Neural progenitor cell (in vitro differentiated cells): ENCODE results near the gene PROSER2. TPM values are rescaled to one million over a fixed set of nuclear protein-coding genes. Genes with fewer than 3 reads are reported as not detected.

Source experiments
- DNase-seq: peaks from one replicate; pipeline ENCODE4 v3.0.0-alpha.2; 2016; ENCODE audit warnings: low spot score
- H2AFZ ChIP-seq: fragments of 200-600 bp; sonication (generic); replicated peaks from 2 replicates; pipeline ENCODE4 v1.6.1; 2016; ENCODE audit warnings: antibody characterized with exemption
- H3F3A ChIP-seq: fragments of 200-600 bp; sonication (generic); 2 replicates; pipeline ENCODE4 v1.6.1; 2016; ENCODE audit warnings: antibody characterized with exemption, low read depth
- H3K27ac ChIP-seq: fragments of 200-600 bp; sonication (generic); 2 replicates; pipeline ENCODE4 v1.5.1; 2016; ENCODE audit warnings: mild to moderate bottlenecking
- H3K27me3 ChIP-seq: fragments of 200-600 bp; sonication (generic); 2 replicates; pipeline ENCODE4 v1.6.1; 2016; ENCODE audit warnings: mild to moderate bottlenecking, moderate library complexity
- H3K36me3 ChIP-seq: fragments of 200-600 bp; sonication (generic); 2 replicates; pipeline ENCODE4 v1.5.1; 2016
- H3K4me1 ChIP-seq: fragments of 200-600 bp; sonication (generic); 2 replicates; pipeline ENCODE4 v1.6.1; 2016; ENCODE audit warnings: mixed run types
- H3K4me2 ChIP-seq: fragments of 200-600 bp; sonication (generic); 2 replicates; pipeline ENCODE4 v1.6.1; 2016
- H3K4me3 ChIP-seq: fragments of 200-600 bp; sonication (generic); 2 replicates; pipeline ENCODE4 v1.5.1; 2016
- H3K79me2 ChIP-seq: fragments of 200-600 bp; sonication (generic); 2 replicates; pipeline ENCODE4 v1.6.1; 2016; ENCODE audit warnings: low read depth
- H3K9ac ChIP-seq: fragments of 200-600 bp; sonication (generic); 2 replicates; pipeline ENCODE4 v1.6.1; 2016
- H3K9me3 ChIP-seq: fragments of 200-600 bp; sonication (generic); 2 replicates; pipeline ENCODE4 v1.5.1; 2016; ENCODE audit warnings: low read depth
- H4K20me1 ChIP-seq: fragments of 200-600 bp; sonication (generic); 2 replicates; pipeline ENCODE4 v1.6.1; 2016; ENCODE audit warnings: low read depth
- H3K27ac Mint-ChIP-seq: 3 replicates; pipeline ENCODE4 v1.8.0; 2021; ENCODE audit warnings: mixed read lengths
- H3K27me3 Mint-ChIP-seq: 2 replicates; pipeline ENCODE4 v1.8.0; 2022; ENCODE audit warnings: low read depth, mild to moderate bottlenecking, inconsistent platforms, moderate library complexity, mixed read lengths; ENCODE audit not compliant: insufficient read depth
- H3K36me3 Mint-ChIP-seq: 3 replicates; pipeline ENCODE4 v1.8.0; 2021; ENCODE audit warnings: mixed read lengths
- H3K4me1 Mint-ChIP-seq: 3 replicates; pipeline ENCODE4 v1.8.0; 2021; ENCODE audit warnings: mixed read lengths
- H3K4me3 Mint-ChIP-seq: 3 replicates; pipeline ENCODE4 v1.8.0; 2021; ENCODE audit warnings: mild to moderate bottlenecking, moderate library complexity, mixed read lengths
- H3K9me3 Mint-ChIP-seq: 3 replicates; pipeline ENCODE4 v1.8.0; 2020; ENCODE audit warnings: mixed read lengths
- EZH2 ChIP-seq: fragments of 200-600 bp; sonication (generic); IDR thresholded peaks from 2 replicates; pipeline ENCODE4 v1.6.1; 2017; ENCODE audit warnings: antibody characterized with exemption, mild to moderate bottlenecking, moderate library complexity
- EZH2phosphoT487 ChIP-seq: fragments of 200-600 bp; sonication (generic); IDR thresholded peaks from 2 replicates; pipeline ENCODE4 v1.6.1; 2017; ENCODE audit warnings: antibody characterized with exemption
- total RNA-seq: library from RNA; depleted of rRNA; stranded (reverse); fragments of >200 nt; gene quantifications from 2 replicates; pipeline ENCODE4 v1.2.3, GENCODE V29; 2015; ENCODE audit warnings: low replicate concordance
- TF ChIP-seq, protein P1 (sequence below): fragments of 200-600 bp; sonication (generic); IDR thresholded peaks from 2 replicates; pipeline ENCODE4 v1.5.1; 2017; ENCODE audit warnings: antibody characterized with exemption, mild to moderate bottlenecking

The PROSER2 gene
- total RNA-seq, 1 donor from 2014 or later, result 2.3 TPM

DNA sequence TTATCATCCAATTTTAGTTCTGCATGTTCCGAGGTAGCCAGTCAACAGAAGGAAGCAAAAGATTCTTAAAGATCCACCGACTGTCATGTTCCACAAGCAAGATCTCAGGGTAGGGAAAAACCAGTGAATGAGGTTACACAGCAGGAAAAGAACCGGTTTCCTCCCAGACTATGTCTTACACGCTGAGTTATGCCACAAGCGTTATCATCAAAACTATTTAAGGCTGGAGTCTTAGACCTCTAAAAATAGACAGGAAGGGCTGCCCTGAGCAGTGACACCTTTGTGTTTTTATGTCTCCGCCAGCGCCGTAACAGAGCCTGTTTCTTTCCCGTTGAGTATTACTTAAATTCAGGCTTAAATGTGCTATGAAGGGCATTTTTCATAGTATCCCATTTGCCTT lies 48.3 kb downstream of the PROSER2 start:
- H3K27me3 ChIP-seq, result no peaks in the 10 kb centered on the region
- Mint-ChIP-seq H3K27me3 (peaks cover 2% of the 10 kb centered on the region), H3K4me1 (peaks cover 50% of the 10 kb centered on the region), H3K27ac (no peak overlapping the region), H3K36me3 (no peaks in the 10 kb centered on the region), H3K4me3 (no peak overlapping the region), H3K9me3 (no peaks in the 10 kb centered on the region)
- peaks cover 14% of the 10 kb centered on the region for H3F3A ChIP-seq
- H3K4me1 ChIP-seq, result peaks cover 23% of the 10 kb centered on the region
- H3K79me2 ChIP-seq, result no peaks in the 10 kb centered on the region
- no peak overlapping the region for H3K27ac ChIP-seq
- no peak for DNase-seq
- TF ChIP-seq EZH2, result no peak
- H3K4me2 ChIP-seq, result no peak overlapping the region
- no peaks in the 10 kb centered on the region for H3K36me3 ChIP-seq
- H4K20me1 ChIP-seq, result no peaks in the 10 kb centered on the region
- H2AFZ ChIP-seq, result no peak overlapping the region
- H3K4me3 ChIP-seq, result no peak overlapping the region
- no peak overlapping the region for H3K9ac ChIP-seq
- H3K9me3 ChIP-seq, result no peaks in the 10 kb centered on the region

- H3K4me1 ChIP-seq, result peaks cover 17% of the 10 kb centered on the region
- TF ChIP-seq EZH2, result no peak
- TF ChIP-seq, protein P1, sequence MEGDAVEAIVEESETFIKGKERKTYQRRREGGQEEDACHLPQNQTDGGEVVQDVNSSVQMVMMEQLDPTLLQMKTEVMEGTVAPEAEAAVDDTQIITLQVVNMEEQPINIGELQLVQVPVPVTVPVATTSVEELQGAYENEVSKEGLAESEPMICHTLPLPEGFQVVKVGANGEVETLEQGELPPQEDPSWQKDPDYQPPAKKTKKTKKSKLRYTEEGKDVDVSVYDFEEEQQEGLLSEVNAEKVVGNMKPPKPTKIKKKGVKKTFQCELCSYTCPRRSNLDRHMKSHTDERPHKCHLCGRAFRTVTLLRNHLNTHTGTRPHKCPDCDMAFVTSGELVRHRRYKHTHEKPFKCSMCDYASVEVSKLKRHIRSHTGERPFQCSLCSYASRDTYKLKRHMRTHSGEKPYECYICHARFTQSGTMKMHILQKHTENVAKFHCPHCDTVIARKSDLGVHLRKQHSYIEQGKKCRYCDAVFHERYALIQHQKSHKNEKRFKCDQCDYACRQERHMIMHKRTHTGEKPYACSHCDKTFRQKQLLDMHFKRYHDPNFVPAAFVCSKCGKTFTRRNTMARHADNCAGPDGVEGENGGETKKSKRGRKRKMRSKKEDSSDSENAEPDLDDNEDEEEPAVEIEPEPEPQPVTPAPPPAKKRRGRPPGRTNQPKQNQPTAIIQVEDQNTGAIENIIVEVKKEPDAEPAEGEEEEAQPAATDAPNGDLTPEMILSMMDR, result no peak
- TF ChIP-seq EZH2phosphoT487, result no peak
- H3K36me3 ChIP-seq, result no peaks in the 10 kb centered on the region
- no peaks in the 10 kb centered on the region for H4K20me1 ChIP-seq
- DNase-seq, result peak; percentile 87
- peaks cover 50% of the 10 kb centered on the region for H3K4me1 Mint-ChIP-seq
- no peaks in the 10 kb centered on the region for H3K36me3 Mint-ChIP-seq
- H3K27ac ChIP-seq, result no peak overlapping the region
- no peaks in the 10 kb centered on the region for H3K9me3 Mint-ChIP-seq
- no peak overlapping the region for H3K9ac ChIP-seq
- H3K27me3 Mint-ChIP-seq, result peaks cover 3% of the 10 kb centered on the region
- H3K4me2 ChIP-seq, result peak overlapping the region; percentile 65
- H3K27ac Mint-ChIP-seq, result peak overlapping the region; percentile 94
- no peaks in the 10 kb centered on the region for H3K79me2 ChIP-seq
- peaks cover 14% of the 10 kb centered on the region for H3F3A ChIP-seq
- no peak overlapping the region for H3K4me3 ChIP-seq
- H3K27me3 ChIP-seq, result no peaks in the 10 kb centered on the region
- no peaks in the 10 kb centered on the region for H3K9me3 ChIP-seq
- H3K4me3 Mint-ChIP-seq, result peak overlapping the region; percentile 70
- H2AFZ ChIP-seq, result peak overlapping the region; percentile 11
Observed at GRCh38 chr10:11874568-11875493, 51.7 kb downstream of the PROSER2 start.

DNA sequence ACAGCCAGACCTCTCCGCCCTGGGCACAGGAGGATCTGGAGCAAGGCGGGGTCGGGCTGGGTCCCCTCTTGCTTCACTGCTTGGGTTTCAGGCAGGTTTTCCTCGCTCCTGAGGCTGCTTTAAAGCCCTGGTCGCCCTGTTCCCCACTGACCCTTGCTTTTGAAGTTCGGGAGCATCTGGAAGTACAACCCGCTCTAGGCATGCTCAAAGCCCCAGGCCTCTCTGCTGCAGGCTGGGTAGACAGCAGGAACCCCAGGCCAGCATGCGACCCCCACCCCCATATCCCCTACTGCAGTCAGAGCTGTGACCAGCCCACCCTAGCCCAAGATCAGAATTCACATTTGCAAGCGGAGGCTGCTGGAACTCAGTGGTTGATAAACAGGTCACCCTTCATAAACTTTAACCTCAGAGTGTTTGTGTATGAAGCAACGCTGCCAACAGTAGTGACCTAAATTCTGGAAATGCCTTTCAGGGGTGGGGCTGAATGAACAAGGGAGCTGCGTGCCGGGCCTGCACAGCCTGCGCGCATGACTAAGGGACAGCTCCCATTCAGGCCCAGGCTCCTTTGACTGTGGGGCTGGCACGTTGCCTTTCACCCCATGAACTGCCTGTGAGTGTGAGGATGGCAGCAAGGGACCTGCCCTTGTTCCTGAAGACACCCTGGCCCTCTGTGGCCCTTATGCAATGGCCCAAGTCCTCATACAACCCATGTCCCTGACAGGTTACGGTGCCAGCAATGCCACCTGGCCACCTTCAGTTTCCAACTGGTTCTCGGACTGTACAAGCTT lies 52.5 kb downstream of the PROSER2 start:
- no peak for TF ChIP-seq EZH2
- TF ChIP-seq, protein P1, result no peak
- no peak overlapping the region for H3K4me3 Mint-ChIP-seq

More for the DNA sequence above, 52.5 kb downstream of the PROSER2 start:
- Histone ChIP-seq H3K27me3 (no peaks in the 10 kb centered on the region), H3K27ac (no peak overlapping the region), H3K9me3 (no peaks in the 10 kb centered on the region), H3K9ac (no peak overlapping the region), H3F3A (peaks cover 14% of the 10 kb centered on the region), H2AFZ (peak overlapping the region; percentile 11), H3K4me3 (no peak overlapping the region), H4K20me1 (no peaks in the 10 kb centered on the region), H3K36me3 (no peaks in the 10 kb centered on the region), H3K4me1 (peaks cover 17% of the 10 kb centered on the region), H3K79me2 (no peaks in the 10 kb centered on the region), H3K4me2 (peak overlapping the region; percentile 65)
- Mint-ChIP-seq H3K36me3 (no peaks in the 10 kb centered on the region), H3K9me3 (no peaks in the 10 kb centered on the region), H3K27ac (peak overlapping the region; percentile 94), H3K4me1 (peaks cover 53% of the 10 kb centered on the region), H3K27me3 (peaks cover 5% of the 10 kb centered on the region)
- DNase-seq, result peak; percentile 28
